Peyer's patch (tissue), 4 donors: ENCODE measurements around the gene TMEM119.

Experiments used
- POLR2A ChIP-seq, 2 donors: fragments of 450-650 bp; IDR thresholded peaks; one replicate each; pipeline ENCODE4 v1.5.1; 2017; ENCODE audit warnings: antibody characterized with exemption in 2 of 2, mild to moderate bottlenecking in 2 of 2, moderate library complexity in 2 of 2
- TF ChIP-seq, protein P1 (sequence below), 6 experiments: fragments of 450-650 bp in 4 of 6; fragments of 200-600 bp in 2 of 6; sonication (generic) in 1 of 6; IDR thresholded peaks; one replicate each; pipeline ENCODE4 v1.5.1; 2017 to 2019; ENCODE audit warnings: antibody characterized with exemption in 6 of 6, mild to moderate bottlenecking in 3 of 6, moderate library complexity in 1 of 6

DNA sequence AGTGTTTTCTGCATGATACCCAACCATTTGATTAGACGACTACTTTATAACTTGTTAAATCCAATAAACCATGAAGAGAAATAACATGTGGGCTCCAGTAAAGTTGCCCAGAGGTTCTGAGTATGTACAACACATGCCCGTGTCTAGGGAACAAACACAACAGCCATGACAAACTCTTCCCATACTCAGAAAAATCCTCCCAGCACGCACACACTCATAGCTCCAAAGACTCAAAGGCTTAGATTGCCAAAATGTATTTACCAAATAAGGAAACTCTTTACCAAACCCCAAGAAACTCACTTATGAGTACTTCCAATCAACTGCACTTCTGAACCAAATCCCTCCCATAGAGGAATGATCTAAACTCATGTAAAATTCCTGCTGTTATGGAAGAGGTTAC, 54.2 kb downstream of the TMEM119 start:
- TF ChIP-seq, protein P1, sequence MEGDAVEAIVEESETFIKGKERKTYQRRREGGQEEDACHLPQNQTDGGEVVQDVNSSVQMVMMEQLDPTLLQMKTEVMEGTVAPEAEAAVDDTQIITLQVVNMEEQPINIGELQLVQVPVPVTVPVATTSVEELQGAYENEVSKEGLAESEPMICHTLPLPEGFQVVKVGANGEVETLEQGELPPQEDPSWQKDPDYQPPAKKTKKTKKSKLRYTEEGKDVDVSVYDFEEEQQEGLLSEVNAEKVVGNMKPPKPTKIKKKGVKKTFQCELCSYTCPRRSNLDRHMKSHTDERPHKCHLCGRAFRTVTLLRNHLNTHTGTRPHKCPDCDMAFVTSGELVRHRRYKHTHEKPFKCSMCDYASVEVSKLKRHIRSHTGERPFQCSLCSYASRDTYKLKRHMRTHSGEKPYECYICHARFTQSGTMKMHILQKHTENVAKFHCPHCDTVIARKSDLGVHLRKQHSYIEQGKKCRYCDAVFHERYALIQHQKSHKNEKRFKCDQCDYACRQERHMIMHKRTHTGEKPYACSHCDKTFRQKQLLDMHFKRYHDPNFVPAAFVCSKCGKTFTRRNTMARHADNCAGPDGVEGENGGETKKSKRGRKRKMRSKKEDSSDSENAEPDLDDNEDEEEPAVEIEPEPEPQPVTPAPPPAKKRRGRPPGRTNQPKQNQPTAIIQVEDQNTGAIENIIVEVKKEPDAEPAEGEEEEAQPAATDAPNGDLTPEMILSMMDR (IDR thresholded peaks at IDR 0.05): no peak
- TF ChIP-seq POLR2A (IDR thresholded peaks at IDR 0.05): no peak
